Measurements from ENCODE around the gene NAV2.

DNA sequence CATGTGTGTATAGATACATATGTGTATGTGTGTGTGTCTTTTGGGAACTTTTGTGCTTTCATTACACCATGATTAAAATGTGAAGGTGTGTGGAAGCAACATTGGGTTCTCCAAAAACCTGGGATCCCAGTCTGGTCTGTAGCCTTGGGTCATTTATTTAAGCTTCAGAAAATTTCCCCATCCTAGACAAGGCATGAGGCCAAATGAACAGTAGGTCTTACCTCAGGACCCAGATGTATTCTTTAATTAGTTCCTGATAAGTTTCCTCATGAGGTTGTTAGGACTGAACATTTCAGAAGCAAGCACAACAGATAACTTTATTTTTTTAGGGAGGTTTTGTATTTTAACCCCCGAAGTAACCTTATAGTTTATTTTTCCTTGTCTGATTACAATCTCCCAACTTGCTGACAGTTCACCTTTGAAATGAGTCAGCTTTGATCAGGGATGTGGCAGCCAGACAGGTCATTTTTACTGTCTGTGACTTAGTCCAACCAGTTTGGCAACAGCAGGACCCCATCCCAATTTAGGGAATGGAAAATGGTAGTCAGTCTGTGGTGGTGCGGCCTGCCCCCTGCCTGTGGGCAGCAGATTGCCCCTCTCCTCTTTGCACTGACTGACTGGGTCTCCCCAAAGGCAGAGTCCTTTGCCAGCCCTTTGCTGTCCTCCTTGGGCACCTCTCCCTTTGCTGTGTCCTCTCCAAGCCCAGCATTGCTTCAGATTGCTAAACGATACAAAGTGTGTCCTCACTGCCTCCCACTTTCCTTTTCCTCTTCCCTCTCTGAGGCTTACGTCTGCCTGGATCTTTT, 88.3 kb downstream of the NAV2 start:
- TF ChIP-seq, protein P1, sequence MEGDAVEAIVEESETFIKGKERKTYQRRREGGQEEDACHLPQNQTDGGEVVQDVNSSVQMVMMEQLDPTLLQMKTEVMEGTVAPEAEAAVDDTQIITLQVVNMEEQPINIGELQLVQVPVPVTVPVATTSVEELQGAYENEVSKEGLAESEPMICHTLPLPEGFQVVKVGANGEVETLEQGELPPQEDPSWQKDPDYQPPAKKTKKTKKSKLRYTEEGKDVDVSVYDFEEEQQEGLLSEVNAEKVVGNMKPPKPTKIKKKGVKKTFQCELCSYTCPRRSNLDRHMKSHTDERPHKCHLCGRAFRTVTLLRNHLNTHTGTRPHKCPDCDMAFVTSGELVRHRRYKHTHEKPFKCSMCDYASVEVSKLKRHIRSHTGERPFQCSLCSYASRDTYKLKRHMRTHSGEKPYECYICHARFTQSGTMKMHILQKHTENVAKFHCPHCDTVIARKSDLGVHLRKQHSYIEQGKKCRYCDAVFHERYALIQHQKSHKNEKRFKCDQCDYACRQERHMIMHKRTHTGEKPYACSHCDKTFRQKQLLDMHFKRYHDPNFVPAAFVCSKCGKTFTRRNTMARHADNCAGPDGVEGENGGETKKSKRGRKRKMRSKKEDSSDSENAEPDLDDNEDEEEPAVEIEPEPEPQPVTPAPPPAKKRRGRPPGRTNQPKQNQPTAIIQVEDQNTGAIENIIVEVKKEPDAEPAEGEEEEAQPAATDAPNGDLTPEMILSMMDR (IDR thresholded peaks at IDR 0.05; ENCODE audit: borderline replicate concordance, extremely low read depth, low read length, poor library complexity, severe bottlenecking) = peak; percentile 8
- TF ChIP-seq EZH2 (IDR thresholded peaks at IDR 0.05; ENCODE audit: borderline replicate concordance, low read depth, low read length, severe bottlenecking) = no peak

Measured in DND-41 (cell line).